ENCODE measurements around the gene CENPL.

The CENPL gene

GRCh38 chr1:173824315-173825081 lies at the start of gene CENPL, which contains the start of gene DARS2:
Gene CENPL (minus strand): TSS chr1:173824883. CDS start chr1:173811299, 13,584 bp downstream.
Gene DARS2 (plus strand): TSS chr1:173824673. CDS start chr1:173825230, 557 bp downstream.
- TF ChIP-seq CTCF (IDR thresholded peaks at IDR 0.05; ENCODE audit: insufficient read depth, low read depth, low read length, missing control alignments) = no peak
- peak; percentile 98 for DNase-seq (ENCODE audit: low read depth)
- peak within 1 kb of the TSS; percentile 79 for H3K4me3 ChIP-seq (ENCODE audit: low read depth, low read length)

GRCh38 chr1:173871500-173871899 lies 46.8 kb upstream of the CENPL start:
- DNase-seq (ENCODE audit: low read depth) = no peak
- no peak overlapping the region for H3K4me3 ChIP-seq (ENCODE audit: low read depth, low read length)
- TF ChIP-seq CTCF (IDR thresholded peaks at IDR 0.05; ENCODE audit: insufficient read depth, low read depth, low read length, missing control alignments) = no peak

GRCh38 chr1:173871091-173871490 lies 46.4 kb upstream of the CENPL start:
- TF ChIP-seq CTCF (IDR thresholded peaks at IDR 0.05; ENCODE audit: insufficient read depth, low read depth, low read length, missing control alignments) = no peak
- no peak for DNase-seq (ENCODE audit: low read depth)

GRCh38 chr1:173870252-173871075 lies 45.8 kb upstream of the CENPL start:
- no peak for TF ChIP-seq CTCF (IDR thresholded peaks at IDR 0.05; ENCODE audit: insufficient read depth, low read depth, low read length, missing control alignments)
- peak; percentile 91 for DNase-seq (ENCODE audit: low read depth)
- H3K4me3 ChIP-seq (ENCODE audit: low read depth, low read length) = peak overlapping the region; percentile 68

More at GRCh38 chr1:173871091-173871490, 46.4 kb upstream of the CENPL start:
- no peak overlapping the region for H3K4me3 ChIP-seq (ENCODE audit: low read depth, low read length)

- DNase-seq (ENCODE audit: low read depth) = no peak
- TF ChIP-seq CTCF (IDR thresholded peaks at IDR 0.05; ENCODE audit: insufficient read depth, low read depth, low read length, missing control alignments) = no peak
Measured at GRCh38 chr1:173869021-173869359, 44.3 kb upstream of the CENPL start.

GRCh38 chr1:173868266-173869020 lies 43.8 kb upstream of the CENPL start, which contains the start of gene ZBTB37:
Gene ZBTB37 (plus strand): TSS chr1:173868380. CDS start chr1:173870226, 1,846 bp downstream.
- DNase-seq (ENCODE audit: low read depth) = peak; percentile 97
- no peak for TF ChIP-seq CTCF (IDR thresholded peaks at IDR 0.05; ENCODE audit: insufficient read depth, low read depth, low read length, missing control alignments)

More at GRCh38 chr1:173869021-173869359, 44.3 kb upstream of the CENPL start:
- peak overlapping the region; percentile 68 for H3K4me3 ChIP-seq (ENCODE audit: low read depth, low read length)

More at GRCh38 chr1:173868266-173869020, 43.8 kb upstream of the CENPL start, which contains the start of gene ZBTB37:
- H3K4me3 ChIP-seq (ENCODE audit: low read depth, low read length) = peak within 1 kb of the TSS; percentile 83

Measured in GM12865 (cell line).